Breast epithelium (tissue), 3 donors: Measurements from ENCODE around the gene SPIRE2.

Source experiments
- POLR2A ChIP-seq: fragments of 450-650 bp; IDR thresholded peaks from one replicate; pipeline ENCODE4 v1.6.1; 2016; ENCODE audit warnings: antibody characterized with exemption, mild to moderate bottlenecking, moderate library complexity
- POLR2AphosphoS5 ChIP-seq, 3 donors: sonication (generic); formaldehyde crosslinking; IDR thresholded peaks; one replicate each; pipeline ENCODE4 v1.6.1; 2017; ENCODE audit warnings: antibody characterized with exemption in 3 of 3
- TF ChIP-seq, protein P1 (sequence below), 3 donors: fragments of 450-650 bp; IDR thresholded peaks; one replicate each; pipeline ENCODE4 v1.5.1; 2016 to 2017; ENCODE audit warnings: antibody characterized with exemption in 3 of 3, mild to moderate bottlenecking in 3 of 3, moderate library complexity in 3 of 3

DNA sequence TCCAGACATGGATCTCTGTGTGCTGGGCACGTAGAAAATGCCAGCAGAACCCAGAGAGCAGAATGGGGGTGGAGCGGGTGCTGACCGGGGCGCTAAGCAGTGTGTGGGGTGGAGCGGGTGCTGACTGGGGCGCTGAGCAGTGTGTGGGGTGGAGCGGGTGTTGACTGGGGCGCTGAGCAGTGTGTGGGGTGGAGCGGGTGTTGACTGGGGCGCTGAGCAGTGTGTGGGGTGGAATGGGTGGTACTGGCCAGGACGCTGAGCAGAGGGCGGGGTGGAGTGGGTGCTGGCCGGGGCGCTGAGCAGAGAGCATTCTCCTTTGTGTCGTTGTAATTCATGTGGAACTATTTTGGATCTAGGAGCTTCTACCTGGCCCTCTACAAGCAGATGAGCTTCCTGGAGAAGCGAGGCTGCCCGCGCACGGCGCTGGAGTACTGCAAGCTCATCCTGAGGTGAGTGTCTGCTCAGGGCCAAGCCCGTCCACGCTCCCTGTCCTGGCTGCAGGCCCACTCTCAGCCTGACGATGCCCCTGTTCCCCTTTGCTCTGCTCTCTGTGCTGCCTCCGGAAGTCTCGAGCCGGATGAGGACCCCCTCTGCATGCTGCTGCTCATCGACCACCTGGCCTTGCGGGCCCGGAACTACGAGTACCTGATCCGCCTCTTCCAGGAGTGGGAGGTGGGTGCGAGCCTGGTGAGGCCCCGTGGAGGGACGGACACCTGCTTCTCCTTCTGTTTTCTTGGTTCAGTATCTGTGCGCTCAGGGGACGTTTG, 70.1 kb downstream of the SPIRE2 start:
- TF ChIP-seq, protein P1, sequence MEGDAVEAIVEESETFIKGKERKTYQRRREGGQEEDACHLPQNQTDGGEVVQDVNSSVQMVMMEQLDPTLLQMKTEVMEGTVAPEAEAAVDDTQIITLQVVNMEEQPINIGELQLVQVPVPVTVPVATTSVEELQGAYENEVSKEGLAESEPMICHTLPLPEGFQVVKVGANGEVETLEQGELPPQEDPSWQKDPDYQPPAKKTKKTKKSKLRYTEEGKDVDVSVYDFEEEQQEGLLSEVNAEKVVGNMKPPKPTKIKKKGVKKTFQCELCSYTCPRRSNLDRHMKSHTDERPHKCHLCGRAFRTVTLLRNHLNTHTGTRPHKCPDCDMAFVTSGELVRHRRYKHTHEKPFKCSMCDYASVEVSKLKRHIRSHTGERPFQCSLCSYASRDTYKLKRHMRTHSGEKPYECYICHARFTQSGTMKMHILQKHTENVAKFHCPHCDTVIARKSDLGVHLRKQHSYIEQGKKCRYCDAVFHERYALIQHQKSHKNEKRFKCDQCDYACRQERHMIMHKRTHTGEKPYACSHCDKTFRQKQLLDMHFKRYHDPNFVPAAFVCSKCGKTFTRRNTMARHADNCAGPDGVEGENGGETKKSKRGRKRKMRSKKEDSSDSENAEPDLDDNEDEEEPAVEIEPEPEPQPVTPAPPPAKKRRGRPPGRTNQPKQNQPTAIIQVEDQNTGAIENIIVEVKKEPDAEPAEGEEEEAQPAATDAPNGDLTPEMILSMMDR (IDR thresholded peaks at IDR 0.05): no peak
- TF ChIP-seq POLR2A (no peak), POLR2AphosphoS5 (IDR thresholded peaks at IDR 0.05) (no peak)
